ENCODE data around the gene CTPS1.

The CTPS1 gene

GRCh38 chr1:41021526-41022308 is 42.2 kb downstream of the CTPS1 start, which contains the start of gene SLFNL1:
SLFNL1 (minus strand) TSS chr1:41021725; CDS start chr1:41020660, 1,065 bp downstream.
- ATAC-seq, result no peak; the same call in 1 of the 3 replicates
- TF ChIP-seq ZFP3 (CRISPR knock-in tag; IDR thresholded peaks at IDR 0.05) (no peak), POU6F1 (CRISPR knock-in tag; IDR thresholded peaks at IDR 0.05; ENCODE audit: borderline replicate concordance, low read depth) (no peak), RARB (CRISPR knock-in tag; IDR thresholded peaks at IDR 0.05) (no peak), ZNF70 (CRISPR knock-in tag; IDR thresholded peaks at IDR 0.05) (no peak), ZFP30 (CRISPR knock-in tag; IDR thresholded peaks at IDR 0.05) (no peak), ZC3H10 (CRISPR knock-in tag; IDR thresholded peaks at IDR 0.05) (no peak), CSRNP3 (CRISPR knock-in tag; IDR thresholded peaks at IDR 0.05) (no peak), TCF4 (CRISPR knock-in tag; IDR thresholded peaks at IDR 0.05; ENCODE audit: borderline replicate concordance) (no peak), PPARA (CRISPR knock-in tag; IDR thresholded peaks at IDR 0.05; ENCODE audit: borderline replicate concordance) (no peak), BACH2 (CRISPR knock-in tag; IDR thresholded peaks at IDR 0.05; ENCODE audit: borderline replicate concordance) (no peak), TOX (CRISPR knock-in tag; IDR thresholded peaks at IDR 0.05; ENCODE audit: borderline replicate concordance) (no peak), ISL1 (CRISPR knock-in tag; IDR thresholded peaks at IDR 0.05) (no peak), GLIS3 (CRISPR knock-in tag; IDR thresholded peaks at IDR 0.05) (no peak)
- TF ChIP-seq, protein P1, sequence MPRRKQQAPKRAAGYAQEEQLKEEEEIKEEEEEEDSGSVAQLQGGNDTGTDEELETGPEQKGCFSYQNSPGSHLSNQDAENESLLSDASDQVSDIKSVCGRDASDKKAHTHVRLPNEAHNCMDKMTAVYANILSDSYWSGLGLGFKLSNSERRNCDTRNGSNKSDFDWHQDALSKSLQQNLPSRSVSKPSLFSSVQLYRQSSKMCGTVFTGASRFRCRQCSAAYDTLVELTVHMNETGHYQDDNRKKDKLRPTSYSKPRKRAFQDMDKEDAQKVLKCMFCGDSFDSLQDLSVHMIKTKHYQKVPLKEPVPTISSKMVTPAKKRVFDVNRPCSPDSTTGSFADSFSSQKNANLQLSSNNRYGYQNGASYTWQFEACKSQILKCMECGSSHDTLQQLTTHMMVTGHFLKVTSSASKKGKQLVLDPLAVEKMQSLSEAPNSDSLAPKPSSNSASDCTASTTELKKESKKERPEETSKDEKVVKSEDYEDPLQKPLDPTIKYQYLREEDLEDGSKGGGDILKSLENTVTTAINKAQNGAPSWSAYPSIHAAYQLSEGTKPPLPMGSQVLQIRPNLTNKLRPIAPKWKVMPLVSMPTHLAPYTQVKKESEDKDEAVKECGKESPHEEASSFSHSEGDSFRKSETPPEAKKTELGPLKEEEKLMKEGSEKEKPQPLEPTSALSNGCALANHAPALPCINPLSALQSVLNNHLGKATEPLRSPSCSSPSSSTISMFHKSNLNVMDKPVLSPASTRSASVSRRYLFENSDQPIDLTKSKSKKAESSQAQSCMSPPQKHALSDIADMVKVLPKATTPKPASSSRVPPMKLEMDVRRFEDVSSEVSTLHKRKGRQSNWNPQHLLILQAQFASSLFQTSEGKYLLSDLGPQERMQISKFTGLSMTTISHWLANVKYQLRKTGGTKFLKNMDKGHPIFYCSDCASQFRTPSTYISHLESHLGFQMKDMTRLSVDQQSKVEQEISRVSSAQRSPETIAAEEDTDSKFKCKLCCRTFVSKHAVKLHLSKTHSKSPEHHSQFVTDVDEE (CRISPR knock-in tag; IDR thresholded peaks at IDR 0.05), result no peak
- TF ChIP-seq, protein P2, sequence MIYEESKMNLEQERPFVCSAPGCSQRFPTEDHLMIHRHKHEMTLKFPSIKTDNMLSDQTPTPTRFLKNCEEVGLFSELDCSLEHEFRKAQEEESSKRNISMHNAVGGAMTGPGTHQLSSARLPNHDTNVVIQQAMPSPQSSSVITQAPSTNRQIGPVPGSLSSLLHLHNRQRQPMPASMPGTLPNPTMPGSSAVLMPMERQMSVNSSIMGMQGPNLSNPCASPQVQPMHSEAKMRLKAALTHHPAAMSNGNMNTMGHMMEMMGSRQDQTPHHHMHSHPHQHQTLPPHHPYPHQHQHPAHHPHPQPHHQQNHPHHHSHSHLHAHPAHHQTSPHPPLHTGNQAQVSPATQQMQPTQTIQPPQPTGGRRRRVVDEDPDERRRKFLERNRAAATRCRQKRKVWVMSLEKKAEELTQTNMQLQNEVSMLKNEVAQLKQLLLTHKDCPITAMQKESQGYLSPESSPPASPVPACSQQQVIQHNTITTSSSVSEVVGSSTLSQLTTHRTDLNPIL (CRISPR knock-in tag; IDR thresholded peaks at IDR 0.05; ENCODE audit: low read depth), result no peak
- TF ChIP-seq, protein P3, sequence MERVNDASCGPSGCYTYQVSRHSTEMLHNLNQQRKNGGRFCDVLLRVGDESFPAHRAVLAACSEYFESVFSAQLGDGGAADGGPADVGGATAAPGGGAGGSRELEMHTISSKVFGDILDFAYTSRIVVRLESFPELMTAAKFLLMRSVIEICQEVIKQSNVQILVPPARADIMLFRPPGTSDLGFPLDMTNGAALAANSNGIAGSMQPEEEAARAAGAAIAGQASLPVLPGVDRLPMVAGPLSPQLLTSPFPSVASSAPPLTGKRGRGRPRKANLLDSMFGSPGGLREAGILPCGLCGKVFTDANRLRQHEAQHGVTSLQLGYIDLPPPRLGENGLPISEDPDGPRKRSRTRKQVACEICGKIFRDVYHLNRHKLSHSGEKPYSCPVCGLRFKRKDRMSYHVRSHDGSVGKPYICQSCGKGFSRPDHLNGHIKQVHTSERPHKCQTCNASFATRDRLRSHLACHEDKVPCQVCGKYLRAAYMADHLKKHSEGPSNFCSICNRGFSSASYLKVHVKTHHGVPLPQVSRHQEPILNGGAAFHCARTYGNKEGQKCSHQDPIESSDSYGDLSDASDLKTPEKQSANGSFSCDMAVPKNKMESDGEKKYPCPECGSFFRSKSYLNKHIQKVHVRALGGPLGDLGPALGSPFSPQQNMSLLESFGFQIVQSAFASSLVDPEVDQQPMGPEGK (CRISPR knock-in tag; IDR thresholded peaks at IDR 0.05; ENCODE audit: borderline replicate concordance), result no peak

DNA sequence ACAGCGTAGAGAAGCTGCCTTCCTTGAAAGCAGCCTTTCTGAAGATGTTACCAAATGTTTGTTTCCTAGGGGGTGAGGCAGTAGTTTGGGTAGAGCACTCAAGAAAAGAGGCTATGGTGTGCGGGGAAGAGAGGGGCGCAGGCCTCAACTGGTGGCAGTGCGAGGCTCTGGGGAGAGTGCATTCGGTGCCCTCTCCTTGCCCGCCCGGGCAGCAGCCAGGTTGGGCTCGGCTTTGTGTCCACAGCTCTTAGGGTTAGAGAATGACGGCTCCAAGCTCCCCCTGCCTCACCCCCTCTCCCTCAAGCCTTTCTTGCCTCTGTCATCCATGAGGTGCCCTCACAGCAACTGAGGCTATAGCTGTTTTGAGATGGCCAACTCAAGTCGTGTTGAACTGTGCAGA is 42.9 kb downstream of the CTPS1 start:
- ATAC-seq, result no peak
- TF ChIP-seq POU6F1 (CRISPR knock-in tag; IDR thresholded peaks at IDR 0.05; ENCODE audit: borderline replicate concordance, low read depth), result no peak
- no peak for TF ChIP-seq OSR1 (CRISPR knock-in tag; IDR thresholded peaks at IDR 0.05)
- no peak for TF ChIP-seq ESRRG (CRISPR knock-in tag; IDR thresholded peaks at IDR 0.05)
- no peak for TF ChIP-seq ZFP30 (CRISPR knock-in tag; IDR thresholded peaks at IDR 0.05)
- TF ChIP-seq ZNF8 (CRISPR knock-in tag; IDR thresholded peaks at IDR 0.05), result no peak
- TF ChIP-seq SNAI2 (CRISPR knock-in tag; IDR thresholded peaks at IDR 0.05), result no peak
- no peak for TF ChIP-seq RARB (CRISPR knock-in tag; IDR thresholded peaks at IDR 0.05)
- no peak for TF ChIP-seq ISL1 (CRISPR knock-in tag; IDR thresholded peaks at IDR 0.05)
- no peak for TF ChIP-seq GLIS3 (CRISPR knock-in tag; IDR thresholded peaks at IDR 0.05)
- TF ChIP-seq PPARA (CRISPR knock-in tag; IDR thresholded peaks at IDR 0.05; ENCODE audit: borderline replicate concordance), result no peak
- no peak for TF ChIP-seq CSRNP3 (CRISPR knock-in tag; IDR thresholded peaks at IDR 0.05)
- no peak for TF ChIP-seq ZC3H10 (CRISPR knock-in tag; IDR thresholded peaks at IDR 0.05)

All from SK-N-SH treated with all-trans-retinoic acid at 6 μM for 48 hours (cell line).